Cardiac muscle cell (in vitro differentiated cells and primary cell): Measurements from ENCODE around the gene IL2RG. TPM values are rescaled to one million over a fixed set of nuclear protein-coding genes. Genes with fewer than 3 reads are reported as not detected.

Experiments
- DNase-seq, 2 donors: peaks; one replicate each; pipeline versions ENCODE4 v3.0.0 to v3.0.0-alpha.2; 2010 to 2017; ENCODE audit warnings: low read depth in 1 of 2, low spot score in 1 of 2
- H3K27ac ChIP-seq: fragments of 200-600 bp; sonication (generic); 2 replicates; pipeline ENCODE4 v1.5.1; 2016
- H3K27me3 ChIP-seq: fragments of 200-600 bp; sonication (generic); 2 replicates; pipeline ENCODE4 v1.6.0; 2016; ENCODE audit warnings: control low read depth
- H3K36me3 ChIP-seq: fragments of 200-600 bp; sonication (generic); 2 replicates; pipeline ENCODE4 v1.5.1; 2016; ENCODE audit warnings: control low read depth
- H3K4me1 ChIP-seq: fragments of 200-600 bp; sonication (generic); 2 replicates; pipeline ENCODE4 v1.8.1; 2017; ENCODE audit warnings: low read depth, mild to moderate bottlenecking, mixed run types
- H3K4me3 ChIP-seq: fragments of 200-600 bp; sonication (generic); 2 replicates; pipeline ENCODE4 v1.5.1; 2016; ENCODE audit warnings: mild to moderate bottlenecking
- H3K9me3 ChIP-seq: fragments of 200-600 bp; sonication (generic); 2 replicates; pipeline ENCODE4 v1.5.1; 2017; ENCODE audit warnings: low read depth, mild to moderate bottlenecking, control low read depth
- CTCF ChIP-seq: IDR thresholded peaks from 2 replicates; pipeline ENCODE4 v1.5.1; 2012; ENCODE audit warnings: low read depth, mild to moderate bottlenecking, low read length
- polyA plus RNA-seq: library from polyadenylated mRNA; unstranded; fragments of >200 nt; fragmentation: Nextera tagmentation; extraction: Ambion mirVana; gene quantifications from 2 replicates; pipeline ENCODE4 v1.2.1, GENCODE V29; 2016
- total RNA-seq: library from RNA; depleted of rRNA; stranded (reverse); fragments of >200 nt; gene quantifications from 2 replicates; pipeline ENCODE4 v1.2.3, GENCODE V29; 2016

The IL2RG gene
- total and polyA plus RNA-seq, 2 experiments from 2014 or later = not detected

GRCh38 chrX:71096760-71097032, 14.7 kb downstream of the IL2RG start:
- peaks cover 3% of the 10 kb centered on the region for H3K4me1 ChIP-seq
- no peaks in the 10 kb centered on the region for H3K36me3 ChIP-seq
- peak overlapping the region; percentile 60 for H3K4me3 ChIP-seq
- H3K9me3 ChIP-seq = no peaks in the 10 kb centered on the region
- no peak for TF ChIP-seq CTCF
- DNase-seq = no peak
- no peak overlapping the region for H3K27ac ChIP-seq
- H3K27me3 ChIP-seq = no peaks in the 10 kb centered on the region

GRCh38 chrX:71095981-71096759, 15.2 kb downstream of the IL2RG start:
- no peak for TF ChIP-seq CTCF
- Histone ChIP-seq H3K27ac (peak overlapping the region; percentile 66), H3K4me1 (peaks cover 3% of the 10 kb centered on the region), H3K36me3 (no peaks in the 10 kb centered on the region), H3K4me3 (peak overlapping the region; percentile 60), H3K27me3 (no peaks in the 10 kb centered on the region), H3K9me3 (no peaks in the 10 kb centered on the region)
- no peak for DNase-seq

- no peak for TF ChIP-seq CTCF
- Histone ChIP-seq H3K27ac (peak within 1 kb of the TSS; percentile 66), H3K4me1 (peaks cover 3% of the 10 kb centered on the region), H3K9me3 (no peaks in the 10 kb centered on the region), H3K4me3 (peak within 1 kb of the TSS; percentile 60), H3K27me3 (no peaks in the 10 kb centered on the region), H3K36me3 (no peaks in the 10 kb centered on the region)
- DNase-seq = peak; percentile 90 to 91
Measured at GRCh38 chrX:71095555-71095980, 15.8 kb downstream of the IL2RG start, which contains the start of gene FOXO4. Gene FOXO4 (plus strand): TSS chrX:71095851. CDS start chrX:71096529, 678 bp downstream.

GRCh38 chrX:71095033-71095432, 16.3 kb downstream of the IL2RG start:
- Histone ChIP-seq H3K27ac (no peak overlapping the region), H3K9me3 (no peaks in the 10 kb centered on the region)
- no peak for DNase-seq

GRCh38 chrX:71091263-71091662, 20.1 kb downstream of the IL2RG start:
- Histone ChIP-seq H3K9me3 (no peaks in the 10 kb centered on the region), H3K4me3 (no peak overlapping the region), H3K4me1 (no peaks in the 10 kb centered on the region), H3K27me3 (no peaks in the 10 kb centered on the region), H3K36me3 (no peaks in the 10 kb centered on the region), H3K27ac (no peak overlapping the region)
- no peak for DNase-seq
- no peak for TF ChIP-seq CTCF

More at GRCh38 chrX:71095033-71095432, 16.3 kb downstream of the IL2RG start:
- TF ChIP-seq CTCF = no peak
- Histone ChIP-seq H3K4me1 (peaks cover 2% of the 10 kb centered on the region), H3K4me3 (peak overlapping the region; percentile 60), H3K36me3 (no peaks in the 10 kb centered on the region), H3K27me3 (no peaks in the 10 kb centered on the region)
